GM12891 (cell line): ENCODE measurements around the gene SLAMF9.

Source experiments
- PAX5 ChIP-seq: IDR thresholded peaks from 2 replicates; pipeline ENCODE4 v1.6.1; 2011; ENCODE audit warnings: low read length, moderate library complexity, mild to moderate bottlenecking; ENCODE audit not compliant: insufficient read depth, severe bottlenecking
- POLR2A ChIP-seq: IDR thresholded peaks from 2 replicates; pipeline ENCODE4 v1.6.1; 2011; ENCODE audit warnings: low read depth, low read length, control low read depth
- POLR2AphosphoS5 ChIP-seq: IDR thresholded peaks from 2 replicates; pipeline ENCODE4 v1.6.1; 2011; ENCODE audit warnings: low read depth, low read length, control low read depth
- POU2F2 ChIP-seq: IDR thresholded peaks from 2 replicates; pipeline ENCODE4 v1.6.1; 2011; ENCODE audit warnings: low read depth, mild to moderate bottlenecking, control low read depth, low read length, moderate library complexity
- SPI1 ChIP-seq: IDR thresholded peaks from 2 replicates; pipeline ENCODE4 v1.6.1; 2011; ENCODE audit warnings: low read depth, low read length, control low read depth
- TAF1 ChIP-seq: IDR thresholded peaks from 2 replicates; pipeline ENCODE4 v1.6.1; 2011; ENCODE audit warnings: low read depth, low read length, control low read depth

- 0 out of 2 replicates have a peak, but pooled peaks have one; percentile 10 for TF ChIP-seq TAF1
- TF ChIP-seq POLR2A: peak; percentile 9; the same call in 1 of the 2 replicates
- no peak for TF ChIP-seq POLR2AphosphoS5
- no peak for TF ChIP-seq SPI1
- no peak for TF ChIP-seq PAX5
- peak; percentile 23; the same call in 1 of the 2 replicates for TF ChIP-seq POU2F2
Observed at GRCh38 chr1:159922511-159923202, 31.4 kb downstream of the SLAMF9 start.
